ENCODE results near the gene CD7. TPM values are rescaled to one million over a fixed set of nuclear protein-coding genes. Genes with fewer than 3 reads are reported as not detected.
A peak's percentile ranks its signal among the peaks of the same experiment; 100 is the strongest.

Gene CD7
- total and polyA plus RNA-seq, 9 of the 15 experiments (the other 6 are each of a cell fraction or from before 2014, with no cell fraction given): 0.21 to 0.35 TPM; not detected in 7

DNA sequence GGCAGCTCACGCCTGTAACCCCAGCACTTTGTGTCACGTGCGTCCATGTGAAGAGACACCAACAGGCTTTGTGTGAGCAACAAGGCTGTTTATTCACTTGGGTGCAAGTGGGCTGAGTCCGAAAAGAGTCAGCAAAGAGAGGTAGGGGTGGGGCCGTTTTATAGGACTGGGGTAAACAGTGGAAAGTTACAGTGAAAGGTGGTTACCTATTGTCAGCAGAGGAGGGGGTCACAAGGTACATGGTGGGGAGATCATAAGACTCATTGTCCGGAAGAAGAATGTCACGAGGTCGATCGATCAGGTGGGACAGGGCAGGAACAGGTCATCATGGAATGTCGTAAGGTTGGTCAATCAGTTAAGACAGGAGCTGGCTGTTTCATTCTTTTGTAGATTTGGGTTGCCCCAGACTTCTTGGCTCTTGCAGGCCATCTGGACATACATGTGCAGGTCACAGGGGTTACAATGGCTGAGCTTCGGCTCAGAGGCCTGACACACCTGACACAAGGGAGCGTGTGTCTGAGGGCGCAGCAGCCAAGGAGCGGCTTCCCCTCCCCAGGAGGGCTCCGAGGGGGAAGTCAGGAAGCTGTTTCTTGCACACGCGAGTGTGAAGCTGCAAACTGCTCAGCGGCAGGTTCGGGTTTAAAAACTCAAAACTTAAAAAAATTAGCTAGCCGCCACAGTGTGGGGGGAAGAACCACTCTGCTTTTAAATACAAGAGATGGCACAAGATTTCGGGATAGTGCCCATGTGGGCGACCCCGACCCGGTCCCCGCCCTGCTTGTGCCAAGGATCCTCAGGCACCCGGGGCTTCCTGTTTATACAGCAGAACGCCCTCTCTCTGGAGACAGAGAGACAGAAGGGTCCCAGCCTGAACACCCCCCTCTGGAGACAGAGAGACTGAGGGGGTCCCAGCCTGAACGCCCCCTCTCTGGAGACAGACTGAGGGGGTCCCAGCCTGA is 29.2 kb upstream of the CD7 start (continued):
- TF ChIP-seq NFE2L1 (tag; IDR thresholded peaks at IDR 0.05; ENCODE audit: borderline replicate concordance, low read depth) (no peak), SRSF9 (IDR thresholded peaks at IDR 0.05; ENCODE audit: borderline replicate concordance, low read depth, low read length) (no peak), ZNF354B (CRISPR knock-in tag; IDR thresholded peaks at IDR 0.05) (no peak), TAL1 (IDR thresholded peaks at IDR 0.05) (no peak), TCF7L2 (IDR thresholded peaks at IDR 0.05; ENCODE audit: low read depth, low read length) (no peak), ZNF384 (IDR thresholded peaks at IDR 0.05; ENCODE audit: low read depth, low read length) (no peak), CCNT2 (IDR thresholded peaks at IDR 0.05; ENCODE audit: borderline replicate concordance, extremely low read depth, insufficient read length, low read depth, low read length) (no peak), CCAR2 (IDR thresholded peaks at IDR 0.05; ENCODE audit: low read depth, low read length) (no peak), TCFL5 (CRISPR knock-in tag; conservative IDR thresholded peaks at IDR 0.05) (no peak), ZNF766 (CRISPR knock-in tag; conservative IDR thresholded peaks at IDR 0.05) (no peak), PYGO2 (tag; IDR thresholded peaks at IDR 0.05) (peak; percentile 79), STAG1 (CRISPR knock-in tag; IDR thresholded peaks at IDR 0.05; ENCODE audit: borderline replicate concordance) (no peak), PHB2 (IDR thresholded peaks at IDR 0.05; ENCODE audit: low read depth) (no peak), COPS2 (conservative IDR thresholded peaks at IDR 0.05) (no peak), NFATC3 (IDR thresholded peaks at IDR 0.05) (no peak), TARDBP (IDR thresholded peaks at IDR 0.05) (no peak), ZNF707 (CRISPR knock-in tag; conservative IDR thresholded peaks at IDR 0.05) (no peak; the same call in 1 of the 2 replicates), ZNF140 (CRISPR knock-in tag; IDR thresholded peaks at IDR 0.05) (no peak), LARP7 (IDR thresholded peaks at IDR 0.05) (no peak), SMARCE1 (IDR thresholded peaks at IDR 0.05) (no peak), CBFA2T2 (conservative IDR thresholded peaks at IDR 0.05) (peak; percentile 27; the same call in 1 of the 2 replicates), CHD4 (IDR thresholded peaks at IDR 0.05; ENCODE audit: insufficient read depth, insufficient replicate concordance, low read depth, low read length, poor library complexity, severe bottlenecking) (no peak)
- TF ChIP-seq, protein P1, sequence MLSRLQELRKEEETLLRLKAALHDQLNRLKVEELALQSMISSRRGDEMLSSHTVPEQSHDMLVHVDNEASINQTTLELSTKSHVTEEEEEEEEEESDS (CRISPR knock-in tag; IDR thresholded peaks at IDR 0.05): no peak
- TF ChIP-seq, protein P2, sequence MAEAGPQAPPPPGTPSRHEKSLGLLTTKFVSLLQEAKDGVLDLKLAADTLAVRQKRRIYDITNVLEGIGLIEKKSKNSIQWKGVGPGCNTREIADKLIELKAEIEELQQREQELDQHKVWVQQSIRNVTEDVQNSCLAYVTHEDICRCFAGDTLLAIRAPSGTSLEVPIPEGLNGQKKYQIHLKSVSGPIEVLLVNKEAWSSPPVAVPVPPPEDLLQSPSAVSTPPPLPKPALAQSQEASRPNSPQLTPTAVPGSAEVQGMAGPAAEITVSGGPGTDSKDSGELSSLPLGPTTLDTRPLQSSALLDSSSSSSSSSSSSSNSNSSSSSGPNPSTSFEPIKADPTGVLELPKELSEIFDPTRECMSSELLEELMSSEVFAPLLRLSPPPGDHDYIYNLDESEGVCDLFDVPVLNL (CRISPR knock-in tag; IDR thresholded peaks at IDR 0.05; ENCODE audit: low read depth): no peak
- TF ChIP-seq, protein P3, sequence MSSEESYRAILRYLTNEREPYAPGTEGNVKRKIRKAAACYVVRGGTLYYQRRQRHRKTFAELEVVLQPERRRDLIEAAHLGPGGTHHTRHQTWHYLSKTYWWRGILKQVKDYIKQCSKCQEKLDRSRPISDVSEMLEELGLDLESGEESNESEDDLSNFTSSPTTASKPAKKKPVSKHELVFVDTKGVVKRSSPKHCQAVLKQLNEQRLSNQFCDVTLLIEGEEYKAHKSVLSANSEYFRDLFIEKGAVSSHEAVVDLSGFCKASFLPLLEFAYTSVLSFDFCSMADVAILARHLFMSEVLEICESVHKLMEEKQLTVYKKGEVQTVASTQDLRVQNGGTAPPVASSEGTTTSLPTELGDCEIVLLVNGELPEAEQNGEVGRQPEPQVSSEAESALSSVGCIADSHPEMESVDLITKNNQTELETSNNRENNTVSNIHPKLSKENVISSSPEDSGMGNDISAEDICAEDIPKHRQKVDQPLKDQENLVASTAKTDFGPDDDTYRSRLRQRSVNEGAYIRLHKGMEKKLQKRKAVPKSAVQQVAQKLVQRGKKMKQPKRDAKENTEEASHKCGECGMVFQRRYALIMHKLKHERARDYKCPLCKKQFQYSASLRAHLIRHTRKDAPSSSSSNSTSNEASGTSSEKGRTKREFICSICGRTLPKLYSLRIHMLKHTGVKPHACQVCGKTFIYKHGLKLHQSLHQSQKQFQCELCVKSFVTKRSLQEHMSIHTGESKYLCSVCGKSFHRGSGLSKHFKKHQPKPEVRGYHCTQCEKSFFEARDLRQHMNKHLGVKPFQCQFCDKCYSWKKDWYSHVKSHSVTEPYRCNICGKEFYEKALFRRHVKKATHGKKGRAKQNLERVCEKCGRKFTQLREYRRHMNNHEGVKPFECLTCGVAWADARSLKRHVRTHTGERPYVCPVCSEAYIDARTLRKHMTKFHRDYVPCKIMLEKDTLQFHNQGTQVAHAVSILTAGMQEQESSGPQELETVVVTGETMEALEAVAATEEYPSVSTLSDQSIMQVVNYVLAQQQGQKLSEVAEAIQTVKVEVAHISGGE (CRISPR knock-in tag; IDR thresholded peaks at IDR 0.05): peak in 1 of 3 experiments; percentile 37; a peak in 2 of 6 replicates

All from K562 (cell line).